ENCODE measurements around the gene ANKRD29. TPM values are rescaled to one million over a fixed set of nuclear protein-coding genes. Genes with fewer than 3 reads are reported as not detected.
"Not testable (repeated sequence)": the region's sequence is repeated elsewhere in the genome, so short reads cannot be mapped to it uniquely, and the experiment has no call there.

The ANKRD29 gene
- total RNA-seq, 1 experiment from 2014 or later: 12.3 TPM

DNA sequence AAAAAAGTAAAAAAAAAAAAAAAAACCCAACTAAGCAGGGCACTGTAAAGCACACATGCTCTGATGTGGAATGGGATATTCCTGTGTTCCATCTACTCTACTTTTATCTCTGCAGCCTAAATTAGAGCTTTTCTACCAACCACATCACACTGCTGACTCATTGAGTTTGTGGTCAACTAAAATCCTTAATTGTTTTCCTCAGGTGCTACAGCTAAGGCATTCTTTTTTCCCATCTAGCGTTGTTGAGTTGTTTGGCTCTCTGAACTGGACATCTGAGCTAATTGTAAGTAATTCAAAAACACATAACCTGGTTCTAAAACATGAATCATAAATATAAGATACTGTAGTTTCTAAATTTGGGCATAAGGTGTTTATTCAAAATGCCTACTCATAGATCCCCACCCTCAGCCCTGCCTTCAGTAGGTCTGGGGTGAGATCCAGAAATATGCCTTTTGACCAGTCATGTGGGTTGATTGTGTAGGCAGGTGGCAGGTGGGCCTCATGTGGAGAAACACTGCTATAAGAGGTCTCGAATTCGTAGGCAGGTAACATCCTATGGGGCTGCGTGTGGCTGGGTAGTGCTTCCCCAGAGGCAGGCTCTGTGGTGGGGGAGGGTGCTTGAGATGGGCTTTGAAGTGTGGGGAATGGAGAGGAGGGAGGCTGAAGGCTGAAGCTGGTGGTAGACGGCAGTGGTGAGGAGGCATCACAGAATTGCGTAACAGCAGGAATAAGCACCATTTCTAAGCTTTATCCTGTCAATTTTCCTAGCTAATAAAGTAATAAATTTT, 27.2 kb downstream of the ANKRD29 start:
- Histone ChIP-seq H3K27me3 (no peaks in the 10 kb centered on the region), H3K36me3 (peaks cover 14% of the 10 kb centered on the region), H3K4me3 (no peak overlapping the region), H3K9me3 (no peaks in the 10 kb centered on the region)
- no peak for DNase-seq

DNA sequence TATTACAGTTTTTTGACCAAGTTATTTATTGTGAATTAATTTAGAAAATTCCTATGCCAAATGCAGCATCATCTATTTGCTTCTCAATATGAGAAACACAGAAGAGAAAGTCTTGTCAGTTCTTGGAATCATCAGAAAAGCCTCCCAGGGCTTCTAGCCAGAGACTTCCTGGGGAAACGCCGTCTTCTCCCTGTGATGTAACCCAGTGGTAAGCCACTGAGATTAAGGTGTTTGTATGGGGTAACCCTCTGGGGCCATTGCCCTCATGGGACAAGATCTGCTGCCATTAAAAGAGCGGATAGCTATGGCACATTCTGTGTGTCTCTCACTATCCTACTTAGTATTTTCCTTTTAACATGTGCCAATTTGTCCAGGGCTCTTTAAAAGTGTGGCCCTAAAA, 28.0 kb downstream of the ANKRD29 start:
- Histone ChIP-seq H3K4me3 (no peak overlapping the region), H3K9me3 (no peaks in the 10 kb centered on the region), H3K36me3 (peaks cover 15% of the 10 kb centered on the region), H3K27me3 (no peaks in the 10 kb centered on the region)
- no peak for DNase-seq

GRCh38 chr18:23632615-23633014, 30.1 kb downstream of the ANKRD29 start:
- H3K9me3 ChIP-seq: no peaks in the 10 kb centered on the region
- H3K27me3 ChIP-seq: no peaks in the 10 kb centered on the region
- no peak for DNase-seq
- peaks cover 30% of the 10 kb centered on the region for H3K36me3 ChIP-seq
- no peak overlapping the region for H3K4me3 ChIP-seq

DNA sequence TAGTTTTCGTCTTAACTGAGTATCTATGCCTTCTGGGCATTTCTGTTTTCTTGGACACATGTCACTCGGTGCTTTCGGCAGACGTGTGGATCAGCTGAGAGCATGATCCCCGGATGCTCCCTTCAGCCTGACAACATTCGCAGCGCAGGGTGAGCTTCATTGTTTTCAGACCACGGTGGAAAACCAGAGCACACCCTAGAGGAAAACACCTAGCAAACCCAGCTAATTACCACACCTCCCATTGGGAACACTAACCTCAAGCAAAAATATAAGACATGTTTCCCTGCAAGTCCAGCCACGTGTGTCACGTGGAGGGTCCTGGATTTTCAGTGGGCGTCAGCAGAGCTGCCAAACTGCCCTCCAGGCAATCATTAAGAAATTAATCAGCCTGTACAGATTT, 31.0 kb downstream of the ANKRD29 start:
- DNase-seq: no peak
- H3K36me3 ChIP-seq: peaks cover 30% of the 10 kb centered on the region
- H3K4me3 ChIP-seq: no peak overlapping the region
- no peaks in the 10 kb centered on the region for H3K9me3 ChIP-seq
- H3K27me3 ChIP-seq: no peaks in the 10 kb centered on the region

DNA sequence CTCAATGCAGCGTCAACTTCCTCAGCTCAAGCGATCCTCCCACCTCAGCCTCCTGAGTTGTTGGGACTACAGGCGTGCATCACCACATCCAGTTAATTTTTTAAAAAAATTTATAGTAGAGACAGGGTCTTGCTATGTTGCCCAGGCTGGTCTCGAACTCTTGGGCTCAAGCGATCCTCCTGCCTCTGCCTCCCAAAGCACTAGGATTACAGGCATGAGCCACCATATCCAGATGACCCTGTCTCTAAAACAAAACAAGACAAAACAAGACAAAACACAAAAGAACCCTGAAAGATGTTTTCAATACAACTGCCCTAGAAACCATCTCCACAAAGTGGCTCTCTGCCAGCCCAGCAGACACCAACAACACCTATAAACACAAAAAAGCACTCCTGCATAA, 31.4 kb downstream of the ANKRD29 start:
- no peaks in the 10 kb centered on the region for H3K27me3 ChIP-seq
- no peak for DNase-seq
- no peak overlapping the region for H3K4me3 ChIP-seq
- H3K9me3 ChIP-seq: no peaks in the 10 kb centered on the region
- peaks cover 30% of the 10 kb centered on the region for H3K36me3 ChIP-seq

DNA sequence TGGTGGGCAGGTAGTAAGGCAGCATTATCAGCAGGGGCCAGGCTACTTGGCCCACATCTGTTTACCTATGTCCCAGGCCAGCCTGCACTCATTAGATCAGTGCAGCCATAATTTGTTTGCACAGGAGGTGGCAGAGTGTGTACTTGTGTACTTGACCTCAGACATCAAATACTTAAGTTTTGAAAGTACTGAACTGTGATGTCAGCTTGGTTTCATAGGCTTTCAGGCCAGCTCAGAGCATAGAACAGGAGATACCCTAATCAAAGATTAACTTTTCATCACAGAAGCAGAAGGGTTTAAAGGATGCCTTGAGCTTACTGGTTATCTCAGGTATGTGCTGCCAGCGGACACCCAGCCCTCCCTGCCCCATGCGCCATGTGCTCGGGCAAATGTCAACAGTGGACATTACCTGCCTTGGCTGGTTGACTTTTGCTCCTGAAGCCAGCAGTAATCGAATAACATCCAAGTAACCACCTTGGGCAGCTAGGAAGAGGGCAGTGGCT, 33.2 kb downstream of the ANKRD29 start:
- Histone ChIP-seq H3K4me3 (no peak overlapping the region), H3K9me3 (no peaks in the 10 kb centered on the region), H3K27me3 (no peaks in the 10 kb centered on the region), H3K36me3 (peaks cover 37% of the 10 kb centered on the region)
- DNase-seq: no peak

GRCh38 chr18:23627970-23628369, 34.7 kb downstream of the ANKRD29 start:
- no peak for DNase-seq
- Histone ChIP-seq H3K4me3 (no peak overlapping the region), H3K27me3 (no peaks in the 10 kb centered on the region), H3K9me3 (no peaks in the 10 kb centered on the region), H3K36me3 (peaks cover 28% of the 10 kb centered on the region)

DNA sequence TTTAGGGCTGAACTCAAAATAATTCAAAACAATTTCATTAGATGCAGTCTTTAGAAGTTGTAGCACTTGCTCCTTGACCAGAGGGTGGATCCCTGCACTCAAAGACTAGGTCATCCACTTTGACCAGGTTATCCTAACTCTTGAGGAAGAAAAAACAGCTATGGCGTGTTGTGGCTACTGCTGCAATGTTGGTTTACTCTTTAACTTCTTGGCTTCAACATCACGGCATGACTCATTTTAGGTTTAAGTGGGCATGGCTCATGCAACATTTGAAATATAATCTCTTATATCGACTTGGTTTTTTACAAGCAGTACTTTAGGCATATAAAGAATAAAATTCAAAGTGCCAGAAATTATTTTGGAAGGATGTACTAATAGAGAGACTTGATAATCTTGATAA, 35.4 kb downstream of the ANKRD29 start:
- DNase-seq: peak; percentile 49
- H3K27me3 ChIP-seq: no peaks in the 10 kb centered on the region

GRCh38 chr18:23626451-23627279, 36.0 kb downstream of the ANKRD29 start:
- H3K27me3 ChIP-seq: no peaks in the 10 kb centered on the region
- H3K9me3 ChIP-seq: no peaks in the 10 kb centered on the region
- H3K4me3 ChIP-seq: no peak overlapping the region
- DNase-seq: no peak
- peaks cover 39% of the 10 kb centered on the region for H3K36me3 ChIP-seq

More for the DNA sequence above, 35.4 kb downstream of the ANKRD29 start:
- peaks cover 33% of the 10 kb centered on the region for H3K36me3 ChIP-seq
- H3K4me3 ChIP-seq: no peak overlapping the region
- H3K9me3 ChIP-seq: no peaks in the 10 kb centered on the region

DNA sequence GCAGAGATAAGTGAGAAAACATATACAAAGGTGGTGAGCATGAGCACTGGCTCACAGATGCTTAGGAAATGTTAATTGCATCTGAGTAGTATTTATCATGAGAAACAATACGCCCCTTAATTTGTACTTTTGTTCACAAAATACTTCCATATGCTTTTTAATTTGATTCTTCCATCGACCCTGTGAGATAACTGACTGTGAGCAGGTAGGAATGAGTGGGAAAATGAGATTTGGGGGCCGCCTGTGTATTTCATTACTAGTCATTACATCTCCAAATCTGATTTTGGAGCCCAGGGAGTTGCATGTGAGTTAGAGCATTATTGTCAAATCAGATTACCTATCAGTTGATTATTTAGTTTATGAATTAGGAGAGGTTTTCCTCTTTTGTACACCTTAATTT, 39.7 kb downstream of the ANKRD29 start:
- DNase-seq: no peak

DNA sequence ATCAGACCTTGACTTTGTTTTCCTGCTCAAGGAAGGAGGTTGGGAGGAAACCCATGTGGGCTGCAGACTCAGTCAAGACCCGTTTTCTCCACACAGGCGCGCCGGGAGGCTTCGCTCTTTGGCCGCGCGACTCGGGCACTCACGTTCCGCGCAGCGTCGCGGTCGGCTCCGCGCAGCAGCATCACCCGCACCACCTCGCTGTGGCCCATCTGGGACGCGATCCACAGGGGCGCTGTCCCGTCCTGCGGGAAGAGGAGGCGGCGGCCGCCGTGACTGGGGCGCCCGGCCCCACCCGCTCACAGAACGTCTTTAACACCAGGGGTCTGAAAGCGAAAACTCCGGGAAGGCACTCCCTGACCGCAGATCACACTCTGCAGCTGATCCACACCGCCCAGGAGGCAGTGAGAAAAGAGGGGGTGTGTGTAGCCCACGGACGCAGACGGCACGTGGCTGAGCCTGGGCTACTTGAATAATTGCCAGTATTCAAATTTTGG, 43.3 kb downstream of the ANKRD29 start:
- Histone ChIP-seq H3K36me3 (peaks cover 19% of the 10 kb centered on the region), H3K27me3 (no peaks in the 10 kb centered on the region), H3K4me3 (no peak overlapping the region), H3K9me3 (no peaks in the 10 kb centered on the region)
- DNase-seq: no peak

More for the DNA sequence above, 39.7 kb downstream of the ANKRD29 start:
- no peaks in the 10 kb centered on the region for H3K9me3 ChIP-seq
- H3K4me3 ChIP-seq: no peak overlapping the region
- H3K27me3 ChIP-seq: no peaks in the 10 kb centered on the region
- H3K36me3 ChIP-seq: peaks cover 32% of the 10 kb centered on the region

- Histone ChIP-seq H3K36me3 (peaks cover 19% of the 10 kb centered on the region), H3K4me3 (no peak overlapping the region), H3K9me3 (no peaks in the 10 kb centered on the region), H3K27me3 (no peaks in the 10 kb centered on the region)
- no peak for DNase-seq
Measured at GRCh38 chr18:23618862-23619387, 43.8 kb downstream of the ANKRD29 start.

GRCh38 chr18:23617412-23618014, 45.2 kb downstream of the ANKRD29 start:
- Histone ChIP-seq H3K4me3 (no peak overlapping the region), H3K9me3 (no peaks in the 10 kb centered on the region), H3K27me3 (no peaks in the 10 kb centered on the region), H3K36me3 (peaks cover 14% of the 10 kb centered on the region)
- no peak for DNase-seq

DNA sequence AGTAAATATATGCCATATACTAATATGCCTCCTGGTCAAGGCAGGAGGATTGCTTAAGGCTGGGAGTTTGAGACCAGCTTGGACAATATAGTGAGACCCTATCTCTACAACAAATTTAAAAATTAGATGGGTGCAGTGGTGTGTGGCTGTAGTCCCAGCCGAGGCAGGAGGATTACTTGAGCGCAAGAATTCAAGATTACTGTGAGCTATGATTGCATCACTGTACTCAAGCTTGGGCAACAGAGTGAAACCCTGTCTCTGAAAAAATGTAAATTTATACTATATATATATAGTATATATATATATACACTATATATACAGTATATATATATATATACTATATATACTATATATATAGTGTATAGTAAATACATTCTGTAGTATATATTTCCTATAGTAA, 46.5 kb downstream of the ANKRD29 start:
- Histone ChIP-seq H3K4me3 (no peak overlapping the region), H3K36me3 (peaks cover 7% of the 10 kb centered on the region; the same call in 1 of the 2 replicates), H3K9me3 (no peaks in the 10 kb centered on the region), H3K27me3 (no peaks in the 10 kb centered on the region)
- DNase-seq: no peak

DNA sequence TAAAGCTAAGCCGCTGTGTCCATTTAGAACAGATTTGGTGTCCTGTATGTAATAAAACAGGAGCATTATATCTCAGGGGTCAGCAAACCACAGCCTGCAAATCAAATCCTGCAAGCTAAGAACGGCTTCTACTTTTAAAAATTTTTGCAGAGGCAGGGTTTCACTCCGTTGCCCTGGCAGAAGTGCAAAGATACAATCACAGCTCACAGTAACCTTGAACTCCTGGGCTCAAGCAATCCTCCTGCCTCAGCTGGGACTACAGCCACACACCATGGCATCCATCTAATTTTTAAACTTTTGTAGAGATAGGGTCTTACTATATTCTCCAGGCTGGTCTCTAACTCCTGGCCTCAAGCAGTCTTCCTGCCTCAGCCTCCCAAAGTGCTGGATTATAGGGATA, 47.8 kb downstream of the ANKRD29 start:
- Histone ChIP-seq H3K27me3 (no peaks in the 10 kb centered on the region), H3K36me3 (peaks cover 2% of the 10 kb centered on the region; the same call in 1 of the 2 replicates), H3K4me3 (no peak overlapping the region), H3K9me3 (no peaks in the 10 kb centered on the region)
- no peak for DNase-seq

DNA sequence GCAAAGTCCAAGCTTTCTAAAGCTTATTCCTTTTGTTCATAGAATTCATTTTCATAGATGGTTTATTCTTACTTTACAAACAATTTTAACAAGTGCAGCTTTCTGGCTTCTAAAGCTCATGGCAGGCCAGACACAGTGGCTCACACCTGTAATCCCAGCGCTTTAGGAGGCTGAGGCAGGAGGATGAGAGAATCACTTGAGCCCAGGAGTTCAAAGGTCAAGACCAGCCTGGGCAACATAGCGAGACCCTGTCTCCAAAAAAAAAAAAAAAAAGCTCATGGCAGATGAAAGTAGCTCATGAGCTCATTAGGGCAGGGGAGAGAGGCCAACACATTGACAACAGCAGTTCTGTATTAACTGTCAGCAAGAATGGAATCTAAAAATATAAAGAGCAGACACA, 48.3 kb downstream of the ANKRD29 start:
- no peaks in the 10 kb centered on the region for H3K27me3 ChIP-seq
- peaks cover 2% of the 10 kb centered on the region for H3K36me3 ChIP-seq
- H3K4me3 ChIP-seq: no peak overlapping the region
- DNase-seq: no peak
- no peaks in the 10 kb centered on the region for H3K9me3 ChIP-seq

DNA sequence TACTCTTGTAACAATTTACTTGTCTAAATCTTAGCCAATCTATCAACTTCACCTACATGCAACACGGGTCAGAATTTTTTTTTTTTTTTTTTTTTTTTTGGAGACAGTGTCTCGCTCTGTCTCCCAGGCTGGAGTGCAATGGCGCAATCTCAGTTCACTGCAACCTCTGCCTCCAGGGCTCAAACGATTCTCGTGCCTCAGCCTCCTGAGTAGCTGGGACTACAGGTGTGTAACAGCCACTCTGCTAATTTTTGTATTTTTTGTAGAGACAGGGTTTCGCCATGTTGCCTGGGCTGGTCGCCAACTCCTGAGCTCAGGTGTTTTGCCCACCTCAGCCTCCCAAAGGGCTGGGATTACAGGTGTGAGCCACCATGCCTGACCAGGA, 49.6 kb downstream of the ANKRD29 start:
- H3K27me3 ChIP-seq, H3K4me3 ChIP-seq, H3K9me3 ChIP-seq, H3K36me3 ChIP-seq, DNase-seq: not testable (repeated sequence)

All from MG63 (cell line).